ENCODE data around the gene MESD.

DNA sequence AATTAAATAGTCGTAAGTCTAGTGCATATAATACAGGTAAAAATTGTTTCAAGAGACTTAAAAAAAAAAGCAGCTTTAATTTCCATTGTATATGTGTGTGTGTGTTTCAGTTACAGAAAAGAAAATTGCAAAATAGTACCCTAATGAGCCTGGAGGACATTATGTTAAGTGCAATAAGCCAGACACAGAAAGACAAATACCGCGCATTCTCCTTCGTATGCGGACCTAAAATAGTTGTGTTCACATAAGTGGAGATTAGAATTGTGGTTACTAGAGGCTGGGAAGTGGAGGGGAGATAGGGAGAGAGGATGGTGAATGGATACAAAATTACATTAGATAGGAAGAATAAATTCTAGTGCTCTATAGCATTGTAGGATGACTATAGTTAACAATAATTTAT, 3.6 kb downstream of the MESD start:
- TF ChIP-seq, protein P1, sequence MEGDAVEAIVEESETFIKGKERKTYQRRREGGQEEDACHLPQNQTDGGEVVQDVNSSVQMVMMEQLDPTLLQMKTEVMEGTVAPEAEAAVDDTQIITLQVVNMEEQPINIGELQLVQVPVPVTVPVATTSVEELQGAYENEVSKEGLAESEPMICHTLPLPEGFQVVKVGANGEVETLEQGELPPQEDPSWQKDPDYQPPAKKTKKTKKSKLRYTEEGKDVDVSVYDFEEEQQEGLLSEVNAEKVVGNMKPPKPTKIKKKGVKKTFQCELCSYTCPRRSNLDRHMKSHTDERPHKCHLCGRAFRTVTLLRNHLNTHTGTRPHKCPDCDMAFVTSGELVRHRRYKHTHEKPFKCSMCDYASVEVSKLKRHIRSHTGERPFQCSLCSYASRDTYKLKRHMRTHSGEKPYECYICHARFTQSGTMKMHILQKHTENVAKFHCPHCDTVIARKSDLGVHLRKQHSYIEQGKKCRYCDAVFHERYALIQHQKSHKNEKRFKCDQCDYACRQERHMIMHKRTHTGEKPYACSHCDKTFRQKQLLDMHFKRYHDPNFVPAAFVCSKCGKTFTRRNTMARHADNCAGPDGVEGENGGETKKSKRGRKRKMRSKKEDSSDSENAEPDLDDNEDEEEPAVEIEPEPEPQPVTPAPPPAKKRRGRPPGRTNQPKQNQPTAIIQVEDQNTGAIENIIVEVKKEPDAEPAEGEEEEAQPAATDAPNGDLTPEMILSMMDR (IDR thresholded peaks at IDR 0.05) = no peak
- TF ChIP-seq POLR2AphosphoS5 (IDR thresholded peaks at IDR 0.05; ENCODE audit: low read depth, low read length) = no peak
- TF ChIP-seq TCF7L2 (IDR thresholded peaks at IDR 0.05; ENCODE audit: low read depth, low read length) = no peak
